HG03064 (cell line): ENCODE measurements around the gene TKTL2.

Source experiments
- ATAC-seq: cut with Tn5 transposase; IDR thresholded peaks from one replicate; pipeline ENCODE4 v1.9.1; 2021; ENCODE audit warnings: low read depth; ENCODE audit not compliant: unreplicated experiment

The TKTL2 gene

GRCh38 chr4:163473576-163473975 lies at the start of gene TKTL2:
TSS of gene TKTL2 (minus strand) at chr4:163473754. CDS start at chr4:163473734, 20 bp downstream.
- ATAC-seq = no peak

- ATAC-seq = no peak
Observed at GRCh38 chr4:163515198-163515597, 41.6 kb upstream of the TKTL2 start.

GRCh38 chr4:163505374-163505773 lies 31.8 kb upstream of the TKTL2 start:
- ATAC-seq = no peak

GRCh38 chr4:163500586-163500985 lies 27.0 kb upstream of the TKTL2 start:
- no peak for ATAC-seq

- peak; percentile 45 for ATAC-seq
Observed at GRCh38 chr4:163495900-163496299, 22.3 kb upstream of the TKTL2 start.

- ATAC-seq = peak; percentile 67
Observed at GRCh38 chr4:163494360-163495241, 21.0 kb upstream of the TKTL2 start, which contains the start of gene TMA16. TSS of gene TMA16 (plus strand) at chr4:163494690. CDS start at chr4:163494802, 112 bp downstream.

GRCh38 chr4:163493643-163494359 lies 20.2 kb upstream of the TKTL2 start:
- peak; percentile 7 for ATAC-seq

- ATAC-seq = no peak
Observed at GRCh38 chr4:163492951-163493504, 19.5 kb upstream of the TKTL2 start.

- no peak for ATAC-seq
Observed at GRCh38 chr4:163489929-163490328, 16.4 kb upstream of the TKTL2 start.

- no peak for ATAC-seq
Observed at GRCh38 chr4:163486321-163486720, 12.8 kb upstream of the TKTL2 start.

GRCh38 chr4:163485589-163485988 lies 12.0 kb upstream of the TKTL2 start:
- no peak for ATAC-seq

GRCh38 chr4:163484906-163485305 lies 11.4 kb upstream of the TKTL2 start:
- no peak for ATAC-seq

- ATAC-seq = peak; percentile 61
Observed at GRCh38 chr4:163482190-163482589, 8.6 kb upstream of the TKTL2 start.

- ATAC-seq = no peak
Observed at GRCh38 chr4:163476761-163477438, 3.3 kb upstream of the TKTL2 start.

- ATAC-seq = no peak
Observed at GRCh38 chr4:163474027-163474426, 473 bp upstream of the TKTL2 start.

- no peak for ATAC-seq
Observed at GRCh38 chr4:163473130-163473529, 424 bp downstream of the TKTL2 start.

- ATAC-seq = no peak
Observed at GRCh38 chr4:163470391-163470790, 3.2 kb downstream of the TKTL2 start.

- no peak for ATAC-seq
Observed at GRCh38 chr4:163467082-163467770, 6.3 kb downstream of the TKTL2 start.

- no peak for ATAC-seq
Observed at GRCh38 chr4:163462556-163462955, 11.0 kb downstream of the TKTL2 start.

- no peak for ATAC-seq
Observed at GRCh38 chr4:163448540-163449203, 24.9 kb downstream of the TKTL2 start.
